ENCODE results near the gene GCN1. TPM values are rescaled to one million over a fixed set of nuclear protein-coding genes. Genes with fewer than 3 reads are reported as not detected.
A peak's percentile ranks its signal among the peaks of the same experiment; 100 is the strongest.

The GCN1 gene
- total and polyA plus RNA-seq, 2 donors (not counting 1 experiment from before 2014, with no cell fraction given): 30.8 to 93.1 TPM

DNA sequence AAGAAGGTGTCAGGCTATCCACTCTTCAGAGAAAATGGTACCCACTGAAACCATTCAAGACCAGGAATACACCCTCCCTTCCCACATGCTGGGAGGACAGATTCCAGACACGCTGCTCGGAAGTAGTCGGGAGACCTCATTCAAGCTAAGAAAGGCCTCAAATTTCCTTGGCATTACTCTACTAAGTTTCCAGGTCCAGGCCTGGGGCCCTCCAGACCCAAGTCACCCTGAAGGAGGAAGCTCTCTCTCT lies 33.5 kb upstream of the GCN1 start:
- no peaks in the 10 kb centered on the region for H3K9me3 ChIP-seq (ENCODE audit: control insufficient read depth, insufficient read depth, low read depth, low read length)
- peaks cover 48% of the 10 kb centered on the region for H3K4me1 ChIP-seq (ENCODE audit: control insufficient read depth, extremely low read depth, insufficient read depth, low read length)
- H3K36me3 ChIP-seq (ENCODE audit: control insufficient read depth, insufficient read depth, low read length): peaks cover 12% of the 10 kb centered on the region
- H3K4me2 ChIP-seq (ENCODE audit: extremely low read depth, insufficient read depth, low read length): peak overlapping the region; percentile 65
- peaks cover 84% of the 10 kb centered on the region for H3K79me2 ChIP-seq (ENCODE audit: control insufficient read depth, insufficient read depth, low read length)
- TF ChIP-seq CTCF (conservative IDR thresholded peaks at IDR 0.05 in 1 of 2, IDR thresholded peaks at IDR 0.05 in 1 of 2; ENCODE audit: low read depth in 1 of 2, low read length in 2 of 2) (no peak), EZH2 (IDR thresholded peaks at IDR 0.05; ENCODE audit: low read length, missing control alignments) (no peak)
- peak overlapping the region; percentile 0 for H3K27ac ChIP-seq (ENCODE audit: insufficient read depth, low read length)
- H3K4me3 ChIP-seq (replicated peaks in 1 of 4; ENCODE audit: control extremely low read depth in 1 of 4, insufficient read depth in 1 of 4, low read depth in 3 of 4, low read length in 4 of 4): no peak overlapping the region
- H3K27me3 ChIP-seq (ENCODE audit: control insufficient read depth, insufficient read depth, low read length): no peaks in the 10 kb centered on the region
- no peak overlapping the region for H2AFZ ChIP-seq (ENCODE audit: low read length)
- DNase-seq (ENCODE audit: low read depth in 2 of 2): no peak
- H3K9ac ChIP-seq (ENCODE audit: insufficient read depth, low read length): no peak overlapping the region
- no peaks in the 10 kb centered on the region for H4K20me1 ChIP-seq (ENCODE audit: control insufficient read depth, extremely low read depth, insufficient read depth, low read length)

DNA sequence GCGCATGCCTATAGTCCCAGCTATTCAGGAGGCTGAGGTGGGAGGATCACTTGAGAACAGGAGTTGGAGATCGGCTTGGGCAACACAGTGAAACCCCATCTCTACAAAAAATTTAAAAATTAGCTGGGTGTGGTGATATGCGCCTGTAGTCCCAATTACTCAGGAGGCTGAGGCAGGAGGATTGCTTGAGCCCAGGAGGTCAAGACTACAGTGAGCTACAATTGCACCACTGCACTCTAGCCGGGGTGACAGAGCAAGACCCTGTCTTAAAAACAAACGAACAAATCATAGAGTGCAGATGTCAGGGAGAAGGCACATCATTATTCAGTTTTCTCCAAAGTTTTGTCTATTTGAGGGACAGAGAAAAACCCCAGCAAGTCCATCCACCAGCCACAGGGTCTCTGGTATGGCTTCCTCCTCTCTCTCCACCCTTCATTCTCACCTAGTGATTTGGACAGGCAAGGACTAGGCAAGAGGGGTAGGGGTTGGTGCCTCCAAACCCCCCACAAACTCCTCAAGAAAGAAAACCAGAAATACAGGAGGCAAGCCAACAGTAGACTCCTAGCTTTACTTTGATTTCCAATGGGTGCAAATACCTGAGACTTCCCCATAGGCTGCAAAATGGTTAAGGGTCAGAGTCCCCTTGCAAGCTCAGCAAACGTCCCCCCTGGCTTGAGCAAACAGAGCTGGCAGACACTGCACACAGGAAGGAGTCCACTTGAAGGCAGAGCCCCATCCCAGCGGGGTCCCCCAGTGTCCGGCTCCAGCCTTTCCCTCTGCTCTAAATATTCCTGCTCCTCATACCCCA lies 32.9 kb upstream of the GCN1 start:
- Histone ChIP-seq H3K36me3 (ENCODE audit: control insufficient read depth, insufficient read depth, low read length) (peaks cover 17% of the 10 kb centered on the region), H3K9me3 (ENCODE audit: control insufficient read depth, insufficient read depth, low read depth, low read length) (no peaks in the 10 kb centered on the region), H3K27ac (ENCODE audit: insufficient read depth, low read length) (peak overlapping the region; percentile 0), H3K4me1 (ENCODE audit: control insufficient read depth, extremely low read depth, insufficient read depth, low read length) (peaks cover 43% of the 10 kb centered on the region), H3K27me3 (ENCODE audit: control insufficient read depth, insufficient read depth, low read length) (no peaks in the 10 kb centered on the region), H3K4me2 (ENCODE audit: extremely low read depth, insufficient read depth, low read length) (no peak overlapping the region), H2AFZ (ENCODE audit: low read length) (no peak overlapping the region), H3K9ac (ENCODE audit: insufficient read depth, low read length) (no peak overlapping the region), H3K4me3 (replicated peaks in 1 of 4; ENCODE audit: control extremely low read depth in 1 of 4, insufficient read depth in 1 of 4, low read depth in 3 of 4, low read length in 4 of 4) (no peak overlapping the region), H4K20me1 (ENCODE audit: control insufficient read depth, extremely low read depth, insufficient read depth, low read length) (no peaks in the 10 kb centered on the region), H3K79me2 (ENCODE audit: control insufficient read depth, insufficient read depth, low read length) (peaks cover 81% of the 10 kb centered on the region)
- DNase-seq (ENCODE audit: low read depth in 2 of 2): no peak
- TF ChIP-seq EZH2 (IDR thresholded peaks at IDR 0.05; ENCODE audit: low read length, missing control alignments) (no peak), CTCF (conservative IDR thresholded peaks at IDR 0.05 in 1 of 2, IDR thresholded peaks at IDR 0.05 in 1 of 2; ENCODE audit: low read depth in 1 of 2, low read length in 2 of 2) (no peak)

- H3K4me2 ChIP-seq (ENCODE audit: extremely low read depth, insufficient read depth, low read length): no peak overlapping the region
- no peak overlapping the region for H3K4me3 ChIP-seq (replicated peaks in 1 of 4; ENCODE audit: control extremely low read depth in 1 of 4, insufficient read depth in 1 of 4, low read depth in 3 of 4, low read length in 4 of 4)
- H4K20me1 ChIP-seq (ENCODE audit: control insufficient read depth, extremely low read depth, insufficient read depth, low read length): no peaks in the 10 kb centered on the region
- H2AFZ ChIP-seq (ENCODE audit: low read length): no peak overlapping the region
- H3K4me1 ChIP-seq (ENCODE audit: control insufficient read depth, extremely low read depth, insufficient read depth, low read length): peaks cover 30% of the 10 kb centered on the region
- no peak for DNase-seq (ENCODE audit: low read depth in 2 of 2)
- H3K79me2 ChIP-seq (ENCODE audit: control insufficient read depth, insufficient read depth, low read length): peaks cover 74% of the 10 kb centered on the region
- H3K27ac ChIP-seq (ENCODE audit: insufficient read depth, low read length): no peak overlapping the region
- H3K36me3 ChIP-seq (ENCODE audit: control insufficient read depth, insufficient read depth, low read length): peaks cover 26% of the 10 kb centered on the region
- H3K27me3 ChIP-seq (ENCODE audit: control insufficient read depth, insufficient read depth, low read length): no peaks in the 10 kb centered on the region
- no peaks in the 10 kb centered on the region for H3K9me3 ChIP-seq (ENCODE audit: control insufficient read depth, insufficient read depth, low read depth, low read length)
- TF ChIP-seq EZH2 (IDR thresholded peaks at IDR 0.05; ENCODE audit: low read length, missing control alignments): no peak
- TF ChIP-seq CTCF (conservative IDR thresholded peaks at IDR 0.05 in 1 of 2, IDR thresholded peaks at IDR 0.05 in 1 of 2; ENCODE audit: low read depth in 1 of 2, low read length in 2 of 2): no peak
- H3K9ac ChIP-seq (ENCODE audit: insufficient read depth, low read length): no peak overlapping the region
Measured at GRCh38 chr12:120225852-120226640, 31.5 kb upstream of the GCN1 start.
